ENCODE results near the gene PITPNB.

PITPNB gene

DNA sequence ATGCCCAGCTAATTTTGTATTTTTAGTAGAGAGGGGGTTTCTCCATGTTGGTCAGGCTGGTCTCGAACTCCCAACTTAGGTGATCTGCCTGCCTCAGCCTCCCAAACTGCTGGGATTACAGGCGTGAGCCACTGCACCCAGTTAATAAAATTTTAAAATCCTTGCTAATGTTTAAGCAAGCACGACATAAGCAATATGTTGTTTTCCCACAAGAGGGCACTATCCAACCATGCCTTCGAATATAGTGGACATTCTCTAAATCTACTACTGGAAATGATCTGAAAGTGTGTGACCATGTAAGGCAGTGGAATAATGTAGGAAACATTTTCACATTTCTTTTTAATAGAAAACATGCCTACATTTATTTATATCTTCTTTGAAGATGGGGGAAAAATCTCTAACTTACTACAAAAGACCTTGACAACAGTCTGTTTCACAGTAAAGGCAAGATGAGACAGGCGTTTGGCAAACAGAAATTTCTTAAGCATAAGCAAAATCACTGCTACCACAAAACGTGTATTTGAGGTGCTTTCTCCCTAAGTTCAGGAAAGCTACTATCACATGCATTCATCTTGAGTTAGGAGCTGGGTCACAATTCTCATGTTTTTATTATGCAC is 38.2 kb downstream of the PITPNB start:
- DNase-seq (ENCODE audit: low read depth in 2 of 2) = no peak

- DNase-seq (ENCODE audit: low read depth in 2 of 2) = no peak
Observed at GRCh38 chr22:27879923-27880322, 39.1 kb downstream of the PITPNB start.

- DNase-seq (ENCODE audit: low read depth in 2 of 2) = no peak
Observed at GRCh38 chr22:27878541-27878940, 40.5 kb downstream of the PITPNB start.

DNA sequence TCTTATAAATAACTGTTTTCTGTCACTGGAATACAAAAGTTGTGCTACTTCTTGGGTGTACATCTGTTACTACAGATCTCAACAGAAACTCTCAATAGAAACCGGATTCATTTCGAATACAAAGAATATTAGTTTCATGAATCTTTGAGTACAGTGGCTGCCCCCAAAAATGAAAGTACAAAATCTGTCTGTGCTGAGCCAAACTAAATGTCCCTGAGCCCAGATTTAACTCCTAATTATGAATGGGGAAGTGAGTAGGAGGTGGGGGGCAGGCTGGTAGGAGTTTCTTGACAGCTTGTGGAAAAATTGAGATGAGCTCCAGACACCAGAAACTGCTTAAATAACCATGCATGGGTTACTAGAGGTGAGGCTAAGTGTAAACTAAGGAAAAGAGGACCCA is 41.6 kb downstream of the PITPNB start:
- no peak for DNase-seq (ENCODE audit: low read depth in 2 of 2)

GRCh38 chr22:27876684-27877083 is 42.4 kb downstream of the PITPNB start:
- DNase-seq (ENCODE audit: low read depth in 2 of 2) = no peak

- no peak for DNase-seq (ENCODE audit: low read depth in 2 of 2)
Observed at GRCh38 chr22:27875951-27876350, 43.1 kb downstream of the PITPNB start.

GRCh38 chr22:27874764-27875163 is 44.3 kb downstream of the PITPNB start:
- no peak for DNase-seq (ENCODE audit: low read depth in 2 of 2)

DNA sequence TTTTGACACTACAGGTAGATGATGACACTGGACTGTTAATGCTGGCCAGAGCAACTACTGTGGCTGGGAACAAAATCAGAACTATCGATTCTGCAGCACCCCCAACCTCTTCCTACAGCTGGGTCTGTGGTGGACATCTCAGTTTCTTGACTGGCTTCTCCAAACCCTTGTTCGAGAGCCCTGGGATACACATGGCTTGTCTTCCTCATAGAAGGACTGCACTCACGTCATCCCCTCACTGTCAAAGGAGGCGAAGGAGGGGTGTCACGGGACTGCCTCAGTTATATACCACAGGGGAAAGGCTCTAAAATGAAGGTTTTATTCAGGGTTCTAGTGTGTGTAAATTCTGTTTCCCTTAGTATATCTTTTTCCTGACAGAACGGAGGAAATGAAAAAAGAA is 44.9 kb downstream of the PITPNB start:
- no peak for DNase-seq (ENCODE audit: low read depth in 2 of 2)

- DNase-seq (ENCODE audit: low read depth in 2 of 2) = no peak
Observed at GRCh38 chr22:27873472-27873871, 45.6 kb downstream of the PITPNB start.

- no peak for DNase-seq (ENCODE audit: low read depth in 2 of 2)
Observed at GRCh38 chr22:27872488-27872887, 46.6 kb downstream of the PITPNB start.

- DNase-seq (ENCODE audit: low read depth in 2 of 2) = no peak
Observed at GRCh38 chr22:27871306-27872014, 47.6 kb downstream of the PITPNB start.

- DNase-seq (ENCODE audit: low read depth in 2 of 2) = no peak
Observed at GRCh38 chr22:27870234-27871191, 48.5 kb downstream of the PITPNB start.

GRCh38 chr22:27868732-27869282 is 50.2 kb downstream of the PITPNB start:
- DNase-seq (ENCODE audit: low read depth in 2 of 2) = no peak

- DNase-seq (ENCODE audit: low read depth in 2 of 2) = no peak
Observed at GRCh38 chr22:27867953-27868731, 50.9 kb downstream of the PITPNB start.

DNA sequence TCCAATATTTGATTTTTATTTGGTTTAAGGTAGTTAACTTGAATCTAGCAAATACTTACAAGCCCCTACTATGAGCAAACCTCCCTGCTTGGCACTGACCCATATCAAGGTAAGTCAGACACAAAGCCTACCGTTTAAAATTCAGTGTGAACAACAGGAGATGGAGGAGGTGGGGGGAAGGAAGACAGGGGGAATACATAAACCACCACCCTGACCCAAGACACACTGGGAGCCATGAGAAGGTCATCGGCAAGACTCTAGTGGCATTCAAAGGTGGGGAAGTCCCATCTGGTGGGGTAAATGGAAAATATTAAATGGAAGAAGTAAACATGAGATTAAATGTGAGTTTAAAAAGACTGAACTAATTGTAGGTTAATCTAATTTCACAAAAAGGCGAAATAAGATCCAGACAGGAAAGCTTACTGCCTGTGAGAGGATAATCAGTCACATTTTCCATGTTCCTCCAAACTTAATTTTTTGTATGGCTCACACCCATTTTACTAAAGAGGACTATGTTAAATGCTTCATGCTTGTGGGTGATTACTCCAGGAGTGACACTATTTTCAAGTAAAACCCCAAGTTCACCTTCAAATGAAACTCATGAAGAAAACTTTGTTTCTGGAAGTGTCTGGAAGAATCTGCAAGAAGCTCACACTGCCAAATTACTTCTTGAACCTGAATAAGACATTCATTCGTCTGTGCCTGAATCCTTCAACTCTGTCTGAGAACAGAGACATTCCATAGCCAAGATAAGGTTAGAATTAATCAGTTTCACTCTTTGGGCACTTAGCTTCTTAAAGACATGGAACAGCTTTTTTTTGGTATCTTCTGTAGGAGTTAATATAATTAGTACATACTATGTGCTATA is 51.7 kb downstream of the PITPNB start:
- DNase-seq (ENCODE audit: low read depth in 2 of 2) = no peak

DNA sequence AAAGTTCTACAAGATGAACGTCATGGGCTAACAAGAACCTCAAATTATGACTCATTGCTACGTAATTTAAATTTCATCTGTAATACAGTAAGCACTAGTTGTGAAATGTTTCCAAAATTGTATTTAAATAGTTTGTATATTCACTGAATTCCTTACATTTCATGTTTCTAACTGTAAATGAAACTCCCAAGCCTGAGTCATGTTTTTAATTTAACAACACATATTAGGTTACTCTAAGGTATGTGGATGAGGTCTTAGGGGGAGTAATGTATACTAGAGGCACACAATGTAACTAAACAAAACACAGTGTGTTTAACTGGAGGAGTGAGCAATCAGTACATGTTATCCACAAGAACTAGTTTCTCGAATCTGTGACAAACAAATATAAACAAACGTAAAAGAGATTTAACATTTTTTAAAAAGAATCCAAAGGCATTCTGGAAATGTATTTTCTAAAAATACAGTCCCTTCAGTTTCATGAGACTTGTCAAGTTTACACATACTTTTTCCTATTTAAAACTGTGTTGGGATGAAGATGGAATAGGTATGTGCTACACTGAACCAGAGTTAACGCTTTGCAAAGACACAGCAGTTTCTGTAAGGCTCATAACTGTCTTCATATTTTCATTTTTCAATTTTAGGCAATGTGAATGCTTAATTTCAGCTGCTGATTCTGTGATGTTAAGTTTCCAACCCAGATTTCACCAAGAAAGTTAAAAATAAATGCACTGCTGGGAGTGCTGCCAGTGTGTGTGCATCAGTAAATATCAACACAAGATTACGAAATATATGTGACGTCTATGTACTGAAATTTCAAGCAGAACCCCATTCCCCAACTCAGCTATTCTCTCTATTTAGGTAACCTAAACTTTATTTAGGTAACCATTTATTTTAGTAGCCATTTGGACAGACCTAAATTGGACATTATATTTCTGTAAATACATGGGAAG is 52.6 kb downstream of the PITPNB start:
- DNase-seq (ENCODE audit: low read depth in 2 of 2) = no peak

DNA sequence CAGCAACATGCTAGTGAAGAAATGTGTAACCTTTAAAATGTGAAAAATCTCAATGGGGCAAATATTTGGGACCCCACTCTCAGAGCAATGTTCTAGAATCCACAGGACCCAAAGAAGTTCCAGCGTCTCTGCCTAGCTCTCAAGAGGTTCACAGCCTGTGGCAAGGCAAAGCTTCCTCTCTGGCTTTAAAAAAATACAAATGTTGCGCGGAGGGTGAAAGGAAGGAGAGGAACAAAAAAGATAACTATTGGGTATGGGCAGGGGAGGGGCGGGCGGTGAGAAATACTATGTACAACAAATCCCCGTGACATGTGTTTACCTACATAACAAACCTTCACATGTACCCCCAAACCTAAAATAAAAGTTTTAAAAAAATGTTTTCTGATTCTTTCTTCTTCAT is 53.6 kb downstream of the PITPNB start:
- DNase-seq (ENCODE audit: low read depth in 2 of 2) = no peak

DNA sequence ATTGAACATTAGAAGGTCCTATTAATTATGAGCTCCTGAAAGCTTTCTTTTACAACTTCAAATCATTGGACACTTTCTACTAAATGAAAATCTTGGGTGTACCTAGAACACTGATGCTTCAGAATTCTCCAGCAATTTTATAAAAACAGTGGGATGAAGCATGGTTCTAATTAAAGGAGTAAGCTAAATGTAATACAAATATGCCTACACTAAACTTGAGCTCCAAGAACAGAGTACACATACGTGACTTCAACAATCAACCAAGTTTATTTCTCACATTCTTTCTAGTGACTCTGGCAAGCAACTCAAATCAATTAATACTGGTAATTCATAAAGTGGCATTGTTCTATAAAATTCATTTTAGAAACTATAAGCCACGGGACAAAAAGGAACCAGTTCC is 55.5 kb downstream of the PITPNB start:
- DNase-seq (ENCODE audit: low read depth in 2 of 2) = no peak

DNA sequence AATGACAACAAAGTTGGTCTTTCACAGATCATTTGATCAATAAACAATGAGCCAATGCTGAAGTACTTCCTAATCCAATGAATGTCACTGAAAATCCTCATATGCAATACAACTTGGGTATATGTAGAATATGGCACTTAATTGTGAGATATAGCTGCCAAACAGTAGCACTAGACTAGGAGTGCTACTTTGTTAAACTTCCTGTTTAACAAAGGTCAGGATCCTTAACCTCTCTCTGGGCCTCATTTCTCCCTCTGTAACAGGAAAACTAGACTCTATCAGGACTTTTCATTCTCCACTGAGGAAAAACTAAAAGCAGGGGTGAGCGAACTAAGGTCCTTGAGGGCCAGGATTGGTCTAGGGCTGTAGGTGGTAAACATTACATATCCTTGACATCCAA is 56.1 kb downstream of the PITPNB start:
- DNase-seq (ENCODE audit: low read depth in 2 of 2) = no peak
